HepG2 (cell line): Measurements from ENCODE around the gene EPB41L1. TPM values are rescaled to one million over a fixed set of nuclear protein-coding genes. Genes with fewer than 3 reads are reported as not detected.

Experiments
- ETV6 ChIP-seq: sonication (generic); formaldehyde crosslinking; conservative IDR thresholded peaks from 2 replicates; pipeline ENCODE4 v1.4.0; 2020; ENCODE audit warnings: missing genetic modification reagents
- FOXK2 ChIP-seq: fragments of 450-650 bp; IDR thresholded peaks from 2 replicates; pipeline ENCODE4 v1.6.1; 2016
- MATR3 ChIP-seq: sonication (generic); formaldehyde crosslinking; IDR thresholded peaks from 2 replicates; pipeline ENCODE4 v1.4.0; 2020; ENCODE audit warnings: missing genetic modification reagents
- MEF2D ChIP-seq: sonication (generic); formaldehyde crosslinking; IDR thresholded peaks from 2 replicates; pipeline ENCODE4 v1.5.1; 2020; ENCODE audit warnings: mild to moderate bottlenecking, missing genetic modification reagents
- PCBP1 ChIP-seq: fragments of 200-400 bp; formaldehyde crosslinking; IDR thresholded peaks from 2 replicates; pipeline ENCODE4 v1.6.1; 2017; ENCODE audit warnings: mild to moderate bottlenecking, low read depth, low read length, borderline replicate concordance
- SP5 ChIP-seq: IDR thresholded peaks from 2 replicates; pipeline ENCODE4 v1.6.1; 2016; ENCODE audit warnings: low read depth, borderline replicate concordance
- TAF1 ChIP-seq: sonication (generic); formaldehyde crosslinking; IDR thresholded peaks from 2 replicates; pipeline ENCODE4 v1.4.0; 2020; ENCODE audit warnings: missing genetic modification reagents
- TEAD3 ChIP-seq: optimal IDR thresholded peaks from 2 replicates; pipeline ENCODE3; 2016; ENCODE audit warnings: borderline replicate concordance
- TMF1 ChIP-seq: sonication (generic); formaldehyde crosslinking; IDR thresholded peaks from 2 replicates; pipeline ENCODE4 v1.8.1; 2022; ENCODE audit warnings: low read depth, missing genetic modification reagents
- ZBTB7A ChIP-seq: sonication (generic); formaldehyde crosslinking; IDR thresholded peaks from 2 replicates; pipeline ENCODE4 v1.8.0; 2022; ENCODE audit warnings: mild to moderate bottlenecking, missing genetic modification reagents
- ZC3H4 ChIP-seq: sonication (generic); formaldehyde crosslinking; IDR thresholded peaks from 2 replicates; pipeline ENCODE4 v1.4.0; 2020; ENCODE audit warnings: missing genetic modification reagents, borderline replicate concordance
- ZFP36 ChIP-seq: fragments of 150-350 bp; IDR thresholded peaks from 2 replicates; pipeline ENCODE4 v1.6.1; 2018; ENCODE audit warnings: borderline replicate concordance, low read length, low read depth; ENCODE audit not compliant: partially characterized antibody
- ZKSCAN1 ChIP-seq: fragments of 150-350 bp; IDR thresholded peaks from 2 replicates; pipeline ENCODE4 v1.6.1; 2014; ENCODE audit warnings: low read length
- ZNF333 ChIP-seq: sonication (generic); formaldehyde crosslinking; IDR thresholded peaks from 2 replicates; pipeline ENCODE4 v1.4.0; 2020; ENCODE audit warnings: mild to moderate bottlenecking, missing genetic modification reagents, borderline replicate concordance
- ZNF343 ChIP-seq: sonication (generic); formaldehyde crosslinking; IDR thresholded peaks from 2 replicates; pipeline ENCODE4 v1.4.0; 2020; ENCODE audit warnings: mild to moderate bottlenecking, missing genetic modification reagents
- ZNF460 ChIP-seq: sonication (generic); formaldehyde crosslinking; IDR thresholded peaks from 2 replicates; pipeline ENCODE4 v1.5.1; 2020; ENCODE audit warnings: missing genetic modification reagents, mild to moderate bottlenecking, borderline replicate concordance
- ZNF609 ChIP-seq: sonication (generic); formaldehyde crosslinking; IDR thresholded peaks from 2 replicates; pipeline ENCODE4 v1.4.0; 2020; ENCODE audit warnings: mild to moderate bottlenecking, missing genetic modification reagents, borderline replicate concordance
- ZNF746 ChIP-seq: sonication (generic); formaldehyde crosslinking; IDR thresholded peaks from 2 replicates; pipeline ENCODE4 v1.8.0; 2022; ENCODE audit warnings: mild to moderate bottlenecking, missing genetic modification reagents
- ZNF883 ChIP-seq: sonication (generic); formaldehyde crosslinking; IDR thresholded peaks from 2 replicates; pipeline ENCODE4 v1.5.1; 2020; ENCODE audit warnings: mild to moderate bottlenecking, missing genetic modification reagents; ENCODE audit errors: not compliant biosample characterization
- ZXDC ChIP-seq: sonication (generic); formaldehyde crosslinking; IDR thresholded peaks from 2 replicates; pipeline ENCODE4 v1.5.0; 2020; ENCODE audit warnings: mild to moderate bottlenecking, missing genetic modification reagents
- polyA plus RNA-seq, 8 experiments: library from polyadenylated mRNA; depleted of rRNA in 3 of 8; stranded (reverse) in 7 of 8; unstranded in 1 of 8; fragments of >200 nt; fragmentation: Illumina TruSeq in 4 of 8; extraction: Trizol in 4 of 8; gene quantifications; 2 replicates each; pipeline versions ENCODE4 v1.2.1 to v1.2.3, GENCODE V29; 2011 to 2016; ENCODE audit warnings: low read depth in 4 of 8, missing spikeins in 1 of 8, mixed read lengths in 1 of 8; ENCODE audit not compliant: insufficient read depth in 1 of 8
- total RNA-seq, 5 experiments: library from RNA; depleted of rRNA; stranded (reverse); fragments of >200 nt; fragmentation: Illumina TruSeq; extraction: Trizol; gene quantifications; 2 replicates each; pipeline ENCODE4 v1.2.3, GENCODE V29; 2016; ENCODE audit warnings: low read depth in 1 of 5
- TF ChIP-seq, protein P1 (sequence below): sonication (generic); formaldehyde crosslinking; IDR thresholded peaks from 2 replicates; pipeline ENCODE4 v1.4.0; 2020; ENCODE audit warnings: missing genetic modification reagents; ENCODE audit errors: not compliant biosample characterization

EPB41L1 gene
- total and polyA plus RNA-seq, 2 of the 13 experiments (the other 11 are each of a cell fraction or from before 2014, with no cell fraction given) = 16.7 to 39.0 TPM

DNA sequence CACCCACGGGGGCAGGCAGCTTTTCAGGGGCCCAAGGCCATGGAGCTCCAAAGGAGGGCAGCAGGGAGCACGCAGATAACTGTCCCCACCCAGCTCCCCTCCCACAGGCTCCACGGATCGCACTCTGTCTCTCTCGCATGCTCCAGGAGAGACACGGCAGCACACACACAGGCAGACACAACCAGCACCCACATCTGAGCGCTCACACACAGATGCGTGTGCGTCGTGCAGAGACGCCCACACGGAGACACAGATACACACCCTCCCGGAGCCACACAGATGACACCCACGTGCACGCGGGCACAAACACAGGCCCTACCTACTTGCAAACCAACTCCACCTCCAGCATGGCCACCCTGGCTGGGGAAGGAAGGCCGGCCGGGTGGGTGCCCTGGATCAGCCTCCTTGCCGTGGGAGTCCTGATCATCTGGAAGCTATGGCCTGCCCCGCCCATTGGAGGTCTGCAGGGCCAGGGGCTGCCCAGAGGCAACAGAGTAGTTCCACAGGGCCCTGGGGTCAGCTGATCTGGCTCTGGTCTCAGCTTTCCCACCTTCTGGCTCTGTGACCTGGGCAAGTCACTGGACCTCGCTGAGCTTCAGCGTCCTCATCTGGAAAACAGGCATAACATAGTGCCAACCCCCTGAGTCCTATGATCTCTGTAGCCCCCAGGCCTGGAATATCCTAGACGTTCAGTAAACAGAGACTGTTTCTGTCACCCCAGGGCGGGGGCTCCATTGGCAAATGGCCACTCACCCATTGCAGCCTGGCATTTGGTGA, 113.3 kb downstream of the EPB41L1 start (continued):
- 0 out of 2 replicates have a peak, but pooled peaks have one; percentile 46 for TF ChIP-seq PCBP1
- 0 out of 2 replicates have a peak, but pooled peaks have one; percentile 18 for TF ChIP-seq ZBTB7A (CRISPR knock-in tag)
- TF ChIP-seq, protein P1, sequence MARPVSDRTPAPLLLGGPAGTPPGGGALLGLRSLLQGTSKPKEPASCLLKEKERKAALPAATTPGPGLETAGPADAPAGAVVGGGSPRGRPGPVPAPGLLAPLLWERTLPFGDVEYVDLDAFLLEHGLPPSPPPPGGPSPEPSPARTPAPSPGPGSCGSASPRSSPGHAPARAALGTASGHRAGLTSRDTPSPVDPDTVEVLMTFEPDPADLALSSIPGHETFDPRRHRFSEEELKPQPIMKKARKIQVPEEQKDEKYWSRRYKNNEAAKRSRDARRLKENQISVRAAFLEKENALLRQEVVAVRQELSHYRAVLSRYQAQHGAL = no peak
- TF ChIP-seq MATR3 (CRISPR knock-in tag) = 0 out of 2 replicates have a peak, but pooled peaks have one; percentile 7
- TF ChIP-seq MEF2D (CRISPR knock-in tag) = no peak
- TF ChIP-seq ZXDC = no peak
- no peak for TF ChIP-seq ZKSCAN1
- no peak for TF ChIP-seq FOXK2
- no peak for TF ChIP-seq ZNF460 (CRISPR knock-in tag)
- TF ChIP-seq ZC3H4 (CRISPR knock-in tag) = no peak
- TF ChIP-seq TAF1 (CRISPR knock-in tag) = 0 out of 2 replicates have a peak, but pooled peaks have one; percentile 21
- TF ChIP-seq ZNF333 (CRISPR knock-in tag) = 0 out of 2 replicates have a peak, but pooled peaks have one; percentile 65
- no peak for TF ChIP-seq SP5
- TF ChIP-seq TEAD3 = no peak
- no peak for TF ChIP-seq ZFP36
- no peak for TF ChIP-seq ETV6 (CRISPR knock-in tag)
- TF ChIP-seq ZNF343 = 0 out of 2 replicates have a peak, but pooled peaks have one; percentile 29
- no peak for TF ChIP-seq ZNF746 (CRISPR knock-in tag)
- TF ChIP-seq TMF1 (CRISPR knock-in tag) = no peak
- peak; percentile 40 for TF ChIP-seq ZNF883 (CRISPR knock-in tag)
- 0 out of 2 replicates have a peak, but pooled peaks have one; percentile 25 for TF ChIP-seq ZNF609 (CRISPR knock-in tag)
